OCI-LY3 (cell line): ENCODE measurements around the gene MTHFSD.

Experiments used
- H2AFZ ChIP-seq: fragments of 200-600, 300-600 bp; shearing (Covaris generic); 2 replicates; pipeline ENCODE4 v1.6.0; 2014; ENCODE audit warnings: antibody characterized with exemption, low read depth, low read length
- H3K27ac ChIP-seq: fragments of 200-600, 300-600 bp; sonication (generic); 2 replicates; pipeline ENCODE4 v1.5.1; 2014; ENCODE audit warnings: mild to moderate bottlenecking, low read length, moderate library complexity, mixed read lengths
- H3K27me3 ChIP-seq: fragments of 200-600, 300-600 bp; sonication (generic); 2 replicates; pipeline ENCODE4 v1.6.1; 2014; ENCODE audit warnings: low read depth, low read length, mixed read lengths
- H3K36me3 ChIP-seq: fragments of 200-600, 300-600 bp; sonication (generic); replicated peaks from 2 replicates; pipeline ENCODE3; 2014; ENCODE audit warnings: low read depth, low read length, mixed read lengths
- H3K4me1 ChIP-seq: fragments of 300-600, 200-600 bp; sonication (generic); 2 replicates; pipeline ENCODE4 v1.6.1; 2014; ENCODE audit warnings: low read length, mixed read lengths
- H3K4me2 ChIP-seq: fragments of 200-600, 300-600 bp; sonication (generic); 2 replicates; pipeline ENCODE4 v1.6.1; 2014; ENCODE audit warnings: low read length, mixed read lengths
- H3K4me3 ChIP-seq: fragments of 300-600, 200-600 bp; sonication (generic); 2 replicates; pipeline ENCODE4 v1.5.1; 2014; ENCODE audit warnings: antibody characterized with exemption, mild to moderate bottlenecking, low read length, moderate library complexity
- H3K79me2 ChIP-seq: fragments of 300-600, 200-600 bp; shearing (Covaris generic); 2 replicates; pipeline ENCODE4 v1.6.1; 2014; ENCODE audit warnings: mild to moderate bottlenecking, low read length, mixed read lengths
- H3K9ac ChIP-seq: fragments of 300-600, 200-600 bp; shearing (Covaris generic); 2 replicates; pipeline ENCODE4 v1.6.0; 2014; ENCODE audit warnings: mild to moderate bottlenecking, low read length, moderate library complexity
- H3K9me3 ChIP-seq: fragments of 200-600, 300-600 bp; shearing (Covaris generic); 2 replicates; pipeline ENCODE4 v1.6.1; 2014; ENCODE audit warnings: low read length, mixed read lengths; ENCODE audit not compliant: insufficient read depth
- H4K20me1 ChIP-seq: fragments of 200-600, 300-600 bp; sonication (generic); 2 replicates; pipeline ENCODE4 v1.6.1; 2016; ENCODE audit warnings: low read length, mixed read lengths; ENCODE audit not compliant: insufficient read depth
- EZH2phosphoT487 ChIP-seq: fragments of 200-600 bp; shearing (Covaris generic); IDR thresholded peaks from 2 replicates; pipeline ENCODE4 v1.6.1; 2018; ENCODE audit warnings: antibody characterized with exemption, mixed run types, low read depth
- TF ChIP-seq, protein P1 (sequence below): fragments of 200-600, 300-600 bp; sonication (generic); IDR thresholded peaks from 2 replicates; pipeline ENCODE4 v1.5.1; 2014; ENCODE audit warnings: antibody characterized with exemption, low read length, low read depth

The MTHFSD gene

DNA sequence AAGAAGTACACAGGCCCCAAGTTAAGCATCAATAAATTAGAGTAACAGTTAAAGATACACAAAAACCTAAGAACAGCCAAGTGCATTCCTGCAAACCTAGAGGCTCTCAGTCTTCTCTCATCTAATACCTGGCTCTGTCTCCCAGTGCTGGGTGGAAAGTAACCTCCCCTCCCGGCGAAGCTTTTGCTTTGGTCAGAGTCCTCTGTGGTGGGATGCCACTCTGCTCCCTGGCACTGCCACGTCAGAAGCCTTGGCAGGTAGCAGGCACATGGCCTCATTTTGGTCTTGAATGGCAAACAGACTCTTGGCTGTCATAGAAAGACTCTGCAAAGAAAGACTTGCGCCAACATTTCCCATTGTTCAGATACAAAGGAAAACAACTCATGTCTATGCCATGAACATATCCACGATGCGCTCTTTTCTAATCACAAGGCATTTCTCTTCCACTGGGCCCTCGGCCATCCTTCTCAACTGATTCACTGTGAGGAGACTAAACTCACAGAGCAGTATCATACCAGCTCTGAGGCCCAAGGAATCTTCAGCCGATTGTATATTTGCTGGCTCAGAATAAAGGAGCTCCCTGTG is 21.2 kb downstream of the MTHFSD start:
- no peaks in the 10 kb centered on the region for H3K27me3 ChIP-seq
- TF ChIP-seq EZH2phosphoT487 = no peak
- TF ChIP-seq, protein P1, sequence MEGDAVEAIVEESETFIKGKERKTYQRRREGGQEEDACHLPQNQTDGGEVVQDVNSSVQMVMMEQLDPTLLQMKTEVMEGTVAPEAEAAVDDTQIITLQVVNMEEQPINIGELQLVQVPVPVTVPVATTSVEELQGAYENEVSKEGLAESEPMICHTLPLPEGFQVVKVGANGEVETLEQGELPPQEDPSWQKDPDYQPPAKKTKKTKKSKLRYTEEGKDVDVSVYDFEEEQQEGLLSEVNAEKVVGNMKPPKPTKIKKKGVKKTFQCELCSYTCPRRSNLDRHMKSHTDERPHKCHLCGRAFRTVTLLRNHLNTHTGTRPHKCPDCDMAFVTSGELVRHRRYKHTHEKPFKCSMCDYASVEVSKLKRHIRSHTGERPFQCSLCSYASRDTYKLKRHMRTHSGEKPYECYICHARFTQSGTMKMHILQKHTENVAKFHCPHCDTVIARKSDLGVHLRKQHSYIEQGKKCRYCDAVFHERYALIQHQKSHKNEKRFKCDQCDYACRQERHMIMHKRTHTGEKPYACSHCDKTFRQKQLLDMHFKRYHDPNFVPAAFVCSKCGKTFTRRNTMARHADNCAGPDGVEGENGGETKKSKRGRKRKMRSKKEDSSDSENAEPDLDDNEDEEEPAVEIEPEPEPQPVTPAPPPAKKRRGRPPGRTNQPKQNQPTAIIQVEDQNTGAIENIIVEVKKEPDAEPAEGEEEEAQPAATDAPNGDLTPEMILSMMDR = no peak
- no peaks in the 10 kb centered on the region for H3K4me1 ChIP-seq
- H4K20me1 ChIP-seq = no peaks in the 10 kb centered on the region
- H3K79me2 ChIP-seq = no peaks in the 10 kb centered on the region
- H3K9me3 ChIP-seq = no peaks in the 10 kb centered on the region
- no peak overlapping the region for H2AFZ ChIP-seq
- no peak overlapping the region for H3K27ac ChIP-seq
- peaks cover 5% of the 10 kb centered on the region for H3K36me3 ChIP-seq
- no peak overlapping the region for H3K4me2 ChIP-seq
- no peak overlapping the region for H3K4me3 ChIP-seq
- no peak overlapping the region for H3K9ac ChIP-seq

DNA sequence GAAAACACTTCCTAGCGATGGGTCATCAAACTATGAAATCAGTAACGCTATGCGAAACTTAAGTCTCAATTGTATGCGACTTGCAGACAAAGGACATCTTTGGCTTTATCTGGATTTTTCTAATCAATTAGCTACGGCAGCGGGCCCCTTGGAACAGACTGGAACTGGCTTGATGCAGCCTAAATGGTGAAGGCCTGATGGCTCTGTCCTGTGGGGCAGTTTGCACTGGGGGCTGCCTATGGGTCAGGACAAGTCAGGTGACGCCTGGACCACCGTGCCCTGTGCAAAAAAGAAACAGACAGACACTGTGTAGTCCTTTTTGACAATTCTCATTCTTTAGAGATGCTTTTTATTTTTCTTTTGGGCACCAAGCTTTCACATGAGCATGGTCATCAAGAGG is 22.0 kb downstream of the MTHFSD start:
- H3K27me3 ChIP-seq = no peaks in the 10 kb centered on the region
- no peak overlapping the region for H3K27ac ChIP-seq
- H4K20me1 ChIP-seq = no peaks in the 10 kb centered on the region
- no peaks in the 10 kb centered on the region for H3K9me3 ChIP-seq
- H3K4me3 ChIP-seq = no peak overlapping the region
- H3K36me3 ChIP-seq = no peaks in the 10 kb centered on the region
- no peaks in the 10 kb centered on the region for H3K79me2 ChIP-seq
- no peak overlapping the region for H2AFZ ChIP-seq
- no peak overlapping the region for H3K4me2 ChIP-seq
- no peak overlapping the region for H3K9ac ChIP-seq
- no peaks in the 10 kb centered on the region for H3K4me1 ChIP-seq
- TF ChIP-seq EZH2phosphoT487 = no peak
- TF ChIP-seq, protein P1 = no peak

DNA sequence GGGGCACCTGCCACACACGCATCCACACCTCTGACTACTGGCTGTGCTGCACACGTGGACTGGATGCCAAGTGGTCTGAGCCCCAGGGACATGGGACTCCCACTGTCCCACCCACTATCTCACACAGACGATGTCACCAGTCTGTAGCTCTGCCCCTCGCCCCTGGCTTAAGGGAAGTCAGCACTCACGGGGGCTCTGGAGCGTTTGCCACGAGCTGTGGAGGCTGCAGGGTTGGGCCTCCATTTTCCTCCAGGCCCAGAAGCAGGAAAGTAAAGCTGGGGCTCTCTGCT is 22.6 kb downstream of the MTHFSD start:
- Histone ChIP-seq H3K36me3 (no peaks in the 10 kb centered on the region), H3K9ac (no peak overlapping the region), H3K9me3 (no peaks in the 10 kb centered on the region), H2AFZ (no peak overlapping the region), H3K27ac (no peak overlapping the region), H3K4me3 (no peak overlapping the region), H4K20me1 (no peaks in the 10 kb centered on the region), H3K79me2 (no peaks in the 10 kb centered on the region), H3K4me2 (no peak overlapping the region), H3K4me1 (no peaks in the 10 kb centered on the region), H3K27me3 (no peaks in the 10 kb centered on the region)
- no peak for TF ChIP-seq EZH2phosphoT487
- TF ChIP-seq, protein P1 = no peak

DNA sequence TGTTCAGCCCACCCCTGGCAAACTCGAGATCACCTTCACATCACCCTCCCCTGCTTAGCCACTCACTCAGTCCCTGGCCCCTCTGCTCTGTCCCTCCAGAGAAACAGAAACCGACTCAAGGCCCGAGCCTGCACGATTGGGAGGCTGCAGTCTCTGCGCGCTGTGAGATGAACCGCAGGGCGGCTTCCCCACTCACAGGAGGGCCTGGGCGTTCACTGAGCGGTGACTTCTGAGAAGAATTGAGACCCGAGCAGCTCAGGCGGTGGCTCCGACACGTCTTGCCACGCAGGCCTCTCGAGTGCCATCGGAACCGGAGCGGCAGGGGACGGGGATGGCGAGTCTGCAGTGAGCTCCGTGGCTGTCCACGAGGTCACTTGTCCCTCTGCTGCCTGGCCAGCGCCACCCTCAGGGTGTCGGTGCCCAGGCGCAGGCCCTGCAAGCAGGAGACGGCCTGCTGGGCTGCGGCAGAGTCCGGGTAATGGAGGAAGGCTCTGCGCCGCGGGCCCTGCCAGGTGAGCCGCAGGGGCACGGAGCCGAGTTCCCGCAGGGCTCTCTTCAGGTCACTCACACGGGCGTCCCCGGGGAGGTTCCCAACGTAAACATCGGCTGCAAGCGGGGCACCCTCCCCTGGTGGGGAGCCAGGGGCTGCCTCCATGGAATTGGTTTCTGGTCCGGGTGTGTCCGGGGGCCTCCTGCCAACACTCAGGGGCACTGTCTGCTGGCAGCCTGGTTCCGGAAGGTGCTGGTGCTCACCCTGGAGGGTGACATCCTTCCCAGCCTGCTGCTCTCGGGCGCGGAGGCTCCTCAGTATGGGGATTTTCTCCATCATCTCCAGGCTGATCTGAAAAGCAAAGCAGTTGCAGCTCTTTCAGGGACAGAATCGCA is 23.2 kb downstream of the MTHFSD start:
- no peak overlapping the region for H3K4me3 ChIP-seq
- no peaks in the 10 kb centered on the region for H3K36me3 ChIP-seq
- H3K27me3 ChIP-seq = no peaks in the 10 kb centered on the region
- no peaks in the 10 kb centered on the region for H3K79me2 ChIP-seq
- no peaks in the 10 kb centered on the region for H3K9me3 ChIP-seq
- no peak overlapping the region for H3K27ac ChIP-seq
- H4K20me1 ChIP-seq = no peaks in the 10 kb centered on the region
- H3K4me1 ChIP-seq = no peaks in the 10 kb centered on the region
- H3K9ac ChIP-seq = no peak overlapping the region
- H3K4me2 ChIP-seq = no peak overlapping the region
- TF ChIP-seq EZH2phosphoT487 = no peak
- TF ChIP-seq, protein P1 = no peak
- no peak overlapping the region for H2AFZ ChIP-seq
